HCT116 (cell line): ENCODE data around the gene THAP3. TPM values are rescaled to one million over a fixed set of nuclear protein-coding genes. Genes with fewer than 3 reads are reported as not detected.

Experiments used
- ATAC-seq: fragments of 200-7000 bp; cut with Tn5 transposase; 2 replicates; pipeline ENCODE4 v1.9.1; 2020; ENCODE audit warnings: mild to moderate bottlenecking, moderate library complexity
- BruUV-seq: library from RNA; stranded (reverse); fragments of 400-500 nt; replicated peaks from 2 replicates; lab custom pipeline; 2021; lab: Mats Ljungman, UMichigan
- CTCF ChIA-PET: fragments of 300-600 bp; sonication (Branson Sonifier 250); formaldehyde crosslinking; loops from one replicate; lab custom pipeline; 2021; ENCODE audit warnings: antibody characterized with exemption; lab: Charles Lee
- POLR2A ChIA-PET: fragments of 300-600, 350-600 bp; sonication (Branson Sonifier 250); formaldehyde crosslinking; loops from one replicate; lab custom pipeline; 2021; ENCODE audit warnings: antibody characterized with exemption; lab: Charles Lee
- RAD21 ChIA-PET, 2 experiments: fragments of 300-600 bp; sonication (Branson Sonifier 250); formaldehyde crosslinking; loops; one replicate each; lab custom pipeline; 2023; ENCODE audit warnings: low total read pairs in 2 of 2; ENCODE audit not compliant: uncharacterized antibody in 2 of 2, unreplicated experiment in 2 of 2, low non-redundant PET in 1 of 2; lab: Charles Lee
- DNase-seq: peaks from one replicate; pipeline ENCODE4 v3.0.0-alpha.2; 2010; ENCODE audit warnings: low read depth, low spot score
- H2AFZ ChIP-seq: fragments of 200-600 bp; shearing (Covaris generic), sonication (generic); 2 replicates; pipeline ENCODE4 v1.6.1; 2017; ENCODE audit warnings: low read depth, mixed run types, mixed read lengths, antibody characterized with exemption, low read length; ENCODE audit not compliant: poor library complexity, severe bottlenecking
- H3K27ac ChIP-seq: 2 replicates; pipeline ENCODE4 v1.5.1; 2012; ENCODE audit warnings: low read depth, low read length
- H3K27me3 ChIP-seq: fragments of 200-600 bp; sonication (generic); 2 replicates; pipeline ENCODE4 v1.6.1; 2016; ENCODE audit warnings: mixed run types, low read length, mixed read lengths; ENCODE audit not compliant: insufficient read depth
- H3K36me3 ChIP-seq, 2 experiments: fragments of 200-500 bp in 1 of 2; fragments of 200-600 bp in 1 of 2; sonication (Bioruptor generic) in 1 of 2; sonication (generic) in 1 of 2; 2 replicates each; pipeline versions ENCODE4 v1.5.1 to v1.6.1; 2014 to 2016; ENCODE audit warnings: low read length in 2 of 2, inconsistent platforms in 1 of 2, mixed read lengths in 1 of 2, mixed run types in 1 of 2; ENCODE audit not compliant: insufficient read depth in 2 of 2, control insufficient read depth in 1 of 2
- H3K4me1 ChIP-seq, 2 experiments: fragments of 200-600 bp in 1 of 2; sonication (generic) in 1 of 2; 2 replicates each; pipeline versions ENCODE4 v1.5.1 to v1.6.1; 2012 to 2017; ENCODE audit warnings: low read length in 2 of 2, inconsistent platforms in 1 of 2, mild to moderate bottlenecking in 1 of 2, mixed read lengths in 1 of 2, mixed run types in 1 of 2, moderate library complexity in 1 of 2; ENCODE audit not compliant: insufficient read depth in 2 of 2, control insufficient read depth in 1 of 2
- H3K4me2 ChIP-seq: fragments of 200-600 bp; sonication (generic); 2 replicates; pipeline ENCODE4 v1.6.1; 2017; ENCODE audit warnings: mixed run types, low read length, mixed read lengths
- H3K4me3 ChIP-seq, 2 experiments: fragments of 200-600 bp in 1 of 2; sonication (generic) in 1 of 2; replicated peaks in 1 of 2; 2 replicates each; pipeline ENCODE4 v1.5.1; 2011 to 2016; ENCODE audit warnings: low read length in 2 of 2, control low read depth in 1 of 2, low read depth in 1 of 2, mild to moderate bottlenecking in 1 of 2, mixed read lengths in 1 of 2, mixed run types in 1 of 2
- H3K79me2 ChIP-seq: fragments of 200-600 bp; sonication (generic); 2 replicates; pipeline ENCODE4 v1.6.1; 2017; ENCODE audit warnings: mild to moderate bottlenecking, mixed run types, low read length, moderate library complexity, mixed read lengths; ENCODE audit not compliant: insufficient read depth
- H3K9ac ChIP-seq: fragments of 200-600 bp; sonication (generic); 2 replicates; pipeline ENCODE4 v1.6.1; 2016; ENCODE audit warnings: low read length, mixed read lengths
- H3K9me2 ChIP-seq: fragments of 200-600 bp; sonication (generic), shearing (Covaris generic); 2 replicates; pipeline ENCODE4 v1.6.1; 2017; ENCODE audit warnings: mixed run types, mild to moderate bottlenecking, moderate library complexity; ENCODE audit not compliant: insufficient read depth
- H3K9me3 ChIP-seq, 2 experiments: fragments of 200-500 bp in 1 of 2; fragments of 200-600 bp in 1 of 2; sonication (Bioruptor generic) in 1 of 2; sonication (generic) in 1 of 2; 2 replicates each; pipeline ENCODE4 v1.6.1; 2014 to 2017; ENCODE audit warnings: low read length in 2 of 2, mixed read lengths in 2 of 2, inconsistent platforms in 1 of 2, low read depth in 1 of 2, mild to moderate bottlenecking in 1 of 2, mixed run types in 1 of 2, moderate library complexity in 1 of 2; ENCODE audit not compliant: control insufficient read depth in 1 of 2, insufficient read depth in 1 of 2
- H4K20me1 ChIP-seq: fragments of 200-600 bp; sonication (generic), shearing (Covaris generic); 2 replicates; pipeline ENCODE4 v1.6.1; 2017; ENCODE audit warnings: mixed run types, mild to moderate bottlenecking, moderate library complexity; ENCODE audit not compliant: insufficient read depth
- ELF1 ChIP-seq: IDR thresholded peaks from 2 replicates; pipeline ENCODE4 v1.6.1; 2012; ENCODE audit warnings: low read depth, borderline replicate concordance
- FOSL1 ChIP-seq: IDR thresholded peaks from 2 replicates; pipeline ENCODE4 v1.6.1; 2012; ENCODE audit warnings: low read depth
- RAD21 ChIP-seq: IDR thresholded peaks from 2 replicates; pipeline ENCODE4 v1.6.1; 2012; ENCODE audit warnings: low read depth, mild to moderate bottlenecking
- REST ChIP-seq: IDR thresholded peaks from 2 replicates; pipeline ENCODE4 v1.6.1; 2012; ENCODE audit warnings: low read depth
- SIN3A ChIP-seq: IDR thresholded peaks from 2 replicates; pipeline ENCODE4 v1.6.1; 2012; ENCODE audit warnings: low read depth
- SP1 ChIP-seq: IDR thresholded peaks from 2 replicates; pipeline ENCODE4 v1.6.1; 2012; ENCODE audit warnings: low read depth
- YY1 ChIP-seq: IDR thresholded peaks from 2 replicates; pipeline ENCODE4 v1.6.1; 2011; ENCODE audit warnings: low read length, low read depth, moderate library complexity, mild to moderate bottlenecking; ENCODE audit not compliant: insufficient replicate concordance; ENCODE audit errors: extremely low read depth
- ZBTB33 ChIP-seq: IDR thresholded peaks from 2 replicates; pipeline ENCODE4 v1.6.1; 2011; ENCODE audit warnings: mild to moderate bottlenecking, low read length, moderate library complexity; ENCODE audit not compliant: insufficient replicate concordance; ENCODE audit errors: extremely low read depth
- ZNF274 ChIP-seq: fragments of 200-500 bp; sonication (Bioruptor generic); IDR thresholded peaks from 2 replicates; pipeline ENCODE4 v1.6.1; 2014; ENCODE audit warnings: mild to moderate bottlenecking, low read depth, low read length, inconsistent platforms
- intact Hi-C: fragments of 100-400 bp; cut with micrococcal nuclease; formaldehyde crosslinking; loops from 2 replicates; pipeline ENCODE4 v1.10.0; 2022
- total RNA-seq: library from RNA; stranded (reverse); gene quantifications from one replicate; pipeline ENCODE4 v1.2.1, GENCODE V29; 2021; ENCODE audit not compliant: unreplicated experiment

The THAP3 gene
- total RNA-seq, 1 experiment from 2014 or later: 23.1 TPM

GRCh38 chr1:6588893-6589520 lies 35.7 kb upstream of the THAP3 start (continued):
- TF ChIP-seq SIN3A (no peak), RAD21 (no peak), REST (no peak), YY1 (no peak), SP1 (no peak), ELF1 (no peak)

- Histone ChIP-seq H3K9me2 (no peaks in the 10 kb centered on the region), H3K4me1 (no peaks in the 10 kb centered on the region), H3K9ac (no peak overlapping the region), H3K9me3 (no peaks in the 10 kb centered on the region), H3K4me3 (no peak overlapping the region), H3K27ac (no peak overlapping the region), H3K36me3 (peaks cover 12 to 45% of the 10 kb centered on the region in 2 experiments; a peak in 3 of 4 replicates), H3K27me3 (no peaks in the 10 kb centered on the region), H3K4me2 (no peak overlapping the region), H4K20me1 (no peaks in the 10 kb centered on the region), H2AFZ (no peak overlapping the region), H3K79me2 (peaks cover 26% of the 10 kb centered on the region; the same call in 1 of the 2 replicates)
- ChIA-PET POLR2A (interaction anchor here (1.1 kb wide), 1 partner anchor 10 kb away, joined by 3 read pairs; the partner anchor contains the start of gene ZBTB48), CTCF (no interaction called here), RAD21 (no interaction called here)
- ATAC-seq: no peak
- intact Hi-C loops: no loop called here
- TF ChIP-seq ZBTB33 (no peak), FOSL1 (no peak), ZNF274 (no peak)
- no TSS peak for BruUV-seq
- DNase-seq: no peak
Measured at GRCh38 chr1:6590046-6590445, 34.6 kb upstream of the THAP3 start.
